Measurements from ENCODE around the gene ASB9.

DNA sequence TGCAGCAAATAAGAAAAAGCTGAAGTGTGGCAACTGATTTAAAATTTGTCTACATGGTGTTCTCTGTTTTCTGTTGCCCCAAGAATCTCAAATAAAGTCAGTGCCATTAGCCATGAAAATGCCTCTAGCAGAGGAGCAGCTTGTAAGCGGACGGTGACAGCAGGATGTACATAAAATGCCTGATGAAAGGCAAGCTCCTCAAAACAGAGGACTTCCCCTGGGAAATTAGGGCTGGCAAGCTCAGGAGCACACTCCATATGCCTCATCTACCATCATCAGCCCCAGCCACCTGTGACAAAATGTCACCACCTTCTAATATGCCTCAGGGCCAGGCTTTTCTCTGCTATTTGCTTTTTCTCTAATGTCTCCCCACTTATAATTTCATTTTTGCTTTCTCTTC, 54.5 kb downstream of the ASB9 start:
- TF ChIP-seq, protein P1, sequence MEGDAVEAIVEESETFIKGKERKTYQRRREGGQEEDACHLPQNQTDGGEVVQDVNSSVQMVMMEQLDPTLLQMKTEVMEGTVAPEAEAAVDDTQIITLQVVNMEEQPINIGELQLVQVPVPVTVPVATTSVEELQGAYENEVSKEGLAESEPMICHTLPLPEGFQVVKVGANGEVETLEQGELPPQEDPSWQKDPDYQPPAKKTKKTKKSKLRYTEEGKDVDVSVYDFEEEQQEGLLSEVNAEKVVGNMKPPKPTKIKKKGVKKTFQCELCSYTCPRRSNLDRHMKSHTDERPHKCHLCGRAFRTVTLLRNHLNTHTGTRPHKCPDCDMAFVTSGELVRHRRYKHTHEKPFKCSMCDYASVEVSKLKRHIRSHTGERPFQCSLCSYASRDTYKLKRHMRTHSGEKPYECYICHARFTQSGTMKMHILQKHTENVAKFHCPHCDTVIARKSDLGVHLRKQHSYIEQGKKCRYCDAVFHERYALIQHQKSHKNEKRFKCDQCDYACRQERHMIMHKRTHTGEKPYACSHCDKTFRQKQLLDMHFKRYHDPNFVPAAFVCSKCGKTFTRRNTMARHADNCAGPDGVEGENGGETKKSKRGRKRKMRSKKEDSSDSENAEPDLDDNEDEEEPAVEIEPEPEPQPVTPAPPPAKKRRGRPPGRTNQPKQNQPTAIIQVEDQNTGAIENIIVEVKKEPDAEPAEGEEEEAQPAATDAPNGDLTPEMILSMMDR (IDR thresholded peaks at IDR 0.05; ENCODE audit: low read length), result no peak
- no peak for TF ChIP-seq EZH2 (optimal IDR thresholded peaks at IDR 0.05; ENCODE audit: low read depth, low read length)

Measured in MM.1S (cell line).